T-helper 17 cell (primary cell): ENCODE measurements around the gene SH3D19. TPM values are rescaled to one million over a fixed set of nuclear protein-coding genes. Genes with fewer than 3 reads are reported as not detected.
"Not testable (repeated sequence)": the region's sequence is repeated elsewhere in the genome, so short reads cannot be mapped to it uniquely, and the experiment has no call there.

Experiments
- ATAC-seq: fragments of 150-1000 bp; cut with Tn5 transposase; 2 replicates; pipeline ENCODE4 v1.10.0; 2021; ENCODE audit warnings: mild to moderate bottlenecking, moderate library complexity
- DNase-seq, 3 donors: peaks; one replicate each; pipeline versions ENCODE4 v3.0.0 to v3.0.0-alpha.2; 2020 to 2021
- H3K9me3 ChIP-seq: one replicate; pipeline ENCODE4 v1.7.0; 2013; ENCODE audit warnings: low read length, mild to moderate bottlenecking; ENCODE audit not compliant: control insufficient read depth, poor library complexity, severe bottlenecking
- H3K27ac Mint-ChIP-seq: one replicate; pipeline ENCODE4 v1.8.0; 2022; ENCODE audit warnings: mild to moderate bottlenecking, moderate library complexity, mixed read lengths
- H3K27me3 Mint-ChIP-seq: one replicate; pipeline ENCODE4 v1.8.0; 2022; ENCODE audit warnings: mixed read lengths
- H3K36me3 Mint-ChIP-seq: one replicate; pipeline ENCODE4 v1.8.0; 2022; ENCODE audit warnings: low read depth, mixed read lengths
- H3K4me1 Mint-ChIP-seq: one replicate; pipeline ENCODE4 v1.8.0; 2022; ENCODE audit warnings: mild to moderate bottlenecking, mixed read lengths
- H3K4me3 Mint-ChIP-seq: one replicate; pipeline ENCODE4 v1.8.0; 2022; ENCODE audit warnings: mild to moderate bottlenecking, moderate library complexity, mixed read lengths
- total RNA-seq, 4 donors: library from RNA in 2 of 4; stranded (reverse) in 2 of 4; gene quantifications; one replicate each; pipeline ENCODE4 v1.2.3 and lab custom pipeline; 2022 to 2026

Gene SH3D19
- total RNA-seq, 2 donors from 2014 or later: not detected

DNA sequence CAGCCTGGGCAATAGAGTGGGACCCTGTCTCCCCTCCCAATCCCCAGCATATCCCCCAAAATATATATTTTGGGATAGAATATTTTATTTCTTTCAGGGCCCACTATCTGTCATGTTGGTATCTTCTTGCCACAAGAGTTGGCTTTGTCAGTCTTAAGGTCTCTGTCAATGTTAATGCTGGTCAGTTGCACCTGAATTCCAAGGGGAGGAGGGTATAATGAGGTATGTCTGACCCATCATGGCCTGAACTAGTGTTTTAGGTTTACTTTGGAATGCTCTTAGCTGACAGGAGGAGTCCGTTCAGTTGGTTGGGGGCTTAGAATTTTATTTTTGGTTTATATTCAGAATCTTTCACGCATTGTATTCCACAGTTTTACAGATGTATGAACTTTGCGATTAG, 232.2 kb downstream of the SH3D19 start:
- no peak for ATAC-seq
- peaks cover 8% of the 10 kb centered on the region for H3K27me3 Mint-ChIP-seq
- H3K4me3 Mint-ChIP-seq: no peak overlapping the region
- H3K4me1 Mint-ChIP-seq: peaks cover 4% of the 10 kb centered on the region
- DNase-seq: no peak
- H3K36me3 Mint-ChIP-seq: peaks cover 2% of the 10 kb centered on the region
- H3K27ac Mint-ChIP-seq: no peak overlapping the region
- H3K9me3 ChIP-seq: no peaks in the 10 kb centered on the region

DNA sequence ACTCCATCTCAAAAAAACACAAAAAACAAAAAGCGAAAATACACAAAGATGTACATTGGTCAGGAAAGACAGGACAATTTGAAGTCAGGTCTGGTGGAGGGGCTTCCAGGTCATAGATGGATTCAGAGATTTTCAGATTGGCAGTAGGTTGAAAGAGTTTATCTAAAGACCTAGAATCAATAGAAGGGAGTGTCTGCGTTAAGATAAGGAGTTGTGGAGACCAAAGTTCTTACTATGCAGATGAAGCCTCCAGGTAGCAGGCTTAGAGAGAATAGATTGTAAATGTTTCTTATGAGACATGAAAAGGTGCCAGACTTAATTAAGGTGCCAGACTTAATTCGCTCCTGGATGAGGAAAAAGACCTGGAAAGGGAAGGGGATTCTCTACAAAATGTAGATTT, 232.9 kb downstream of the SH3D19 start:
- Mint-ChIP-seq H3K4me1 (peaks cover 2% of the 10 kb centered on the region), H3K36me3 (peaks cover 5% of the 10 kb centered on the region), H3K4me3 (no peak overlapping the region), H3K27me3 (peaks cover 14% of the 10 kb centered on the region), H3K27ac (peak overlapping the region; percentile 37)
- DNase-seq (no peak), ATAC-seq (no peak)
- H3K9me3 ChIP-seq: no peaks in the 10 kb centered on the region

DNA sequence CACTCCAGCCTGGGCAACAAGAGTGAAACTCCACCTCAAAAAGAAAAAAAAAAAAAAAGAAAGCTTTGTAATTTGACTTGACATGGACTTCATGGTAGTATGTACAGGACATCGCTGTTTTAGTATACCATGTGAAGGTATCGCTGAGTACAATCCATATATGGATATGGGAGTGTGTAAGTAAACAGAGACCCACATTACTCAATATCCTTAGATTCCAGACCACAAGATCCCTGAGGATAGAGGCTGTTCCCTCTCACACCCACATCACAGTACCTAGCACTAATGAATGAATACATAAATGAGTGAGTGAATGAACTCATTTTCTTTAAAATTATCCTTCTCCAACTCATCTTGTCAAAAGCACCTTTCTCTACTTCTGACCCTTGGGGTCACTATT, 234.4 kb downstream of the SH3D19 start:
- Mint-ChIP-seq H3K27me3 (peaks cover 15% of the 10 kb centered on the region), H3K4me3 (no peak overlapping the region), H3K4me1 (peaks cover 2% of the 10 kb centered on the region), H3K27ac (no peak overlapping the region), H3K36me3 (peaks cover 5% of the 10 kb centered on the region)
- ATAC-seq (no peak), DNase-seq (no peak)
- H3K9me3 ChIP-seq: no peaks in the 10 kb centered on the region

DNA sequence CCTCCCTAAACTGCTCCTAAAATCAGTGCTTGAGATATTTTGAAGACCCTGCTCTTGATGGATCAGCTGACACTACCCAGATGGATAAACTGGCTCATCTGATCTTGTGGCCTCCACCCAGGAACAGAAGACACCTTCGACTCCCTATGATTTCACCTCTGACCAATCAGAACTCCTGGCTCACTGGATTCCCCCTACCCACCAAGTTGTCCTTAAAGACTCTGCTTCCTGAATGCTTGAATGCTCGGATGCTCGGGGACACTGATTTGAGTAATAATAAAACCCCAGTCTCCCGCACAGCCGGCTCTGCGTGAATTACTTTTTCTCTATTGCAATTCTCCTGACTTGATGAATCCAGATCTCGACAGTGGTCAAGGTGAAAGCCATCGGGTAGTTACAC, 237.9 kb downstream of the SH3D19 start:
- no peaks in the 10 kb centered on the region for H3K9me3 ChIP-seq
- Mint-ChIP-seq H3K27me3 (peaks cover 7% of the 10 kb centered on the region), H3K4me3 (no peak overlapping the region), H3K27ac (no peak overlapping the region), H3K4me1 (no peaks in the 10 kb centered on the region), H3K36me3 (peaks cover 2% of the 10 kb centered on the region)
- no peak for ATAC-seq
- DNase-seq: no peak

DNA sequence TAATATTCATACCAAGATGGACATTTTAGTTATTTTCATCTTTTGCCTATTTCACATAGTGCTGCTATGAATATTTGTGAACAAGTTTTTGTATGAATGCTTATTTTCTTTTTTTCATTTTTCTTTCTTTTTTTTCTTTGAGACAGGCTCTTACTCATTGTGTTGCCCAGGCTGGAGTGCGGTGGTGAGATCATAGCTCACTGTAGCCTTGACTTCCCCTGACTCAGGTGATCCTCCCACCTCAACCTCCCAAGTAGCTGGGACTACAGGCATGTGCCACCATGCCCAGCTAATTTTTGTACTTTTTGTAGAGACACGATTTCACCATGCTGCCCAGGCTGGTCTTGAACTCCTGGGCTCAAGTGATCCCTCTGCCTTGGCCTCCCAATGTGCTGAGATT, 247.4 kb downstream of the SH3D19 start:
- DNase-seq, H3K4me1 Mint-ChIP-seq, H3K27ac Mint-ChIP-seq, H3K9me3 ChIP-seq, H3K36me3 Mint-ChIP-seq, H3K27me3 Mint-ChIP-seq, H3K4me3 Mint-ChIP-seq, ATAC-seq: not testable (repeated sequence)

DNA sequence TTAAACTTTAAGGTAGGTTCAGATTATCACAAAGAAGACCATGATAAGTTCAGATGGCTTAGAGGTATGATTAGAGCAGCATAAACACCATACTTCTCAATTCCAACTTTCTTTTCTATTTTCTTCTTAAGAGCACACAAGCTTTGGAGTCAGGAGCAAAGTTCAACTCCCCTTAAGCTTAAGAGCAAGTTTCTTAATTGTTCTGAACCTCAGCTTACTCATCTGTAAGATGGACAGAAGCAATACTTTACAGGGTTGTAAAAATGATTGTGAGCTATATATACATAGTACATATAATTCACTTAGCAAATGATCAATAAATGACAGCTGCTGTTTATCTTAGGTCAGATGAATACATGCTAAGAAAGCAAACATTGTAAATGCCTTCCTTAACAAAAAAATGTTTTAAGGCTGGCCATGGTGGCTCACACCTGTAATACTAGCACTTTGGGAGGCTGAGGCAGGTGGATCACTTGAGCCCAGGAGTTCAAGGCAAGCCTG, 250.9 kb downstream of the SH3D19 start:
- H3K9me3 ChIP-seq: no peaks in the 10 kb centered on the region
- H3K4me3 Mint-ChIP-seq: no peak overlapping the region
- DNase-seq (no peak), ATAC-seq (no peak)
- no peak overlapping the region for H3K27ac Mint-ChIP-seq
- peaks cover 9% of the 10 kb centered on the region for H3K27me3 Mint-ChIP-seq
- H3K4me1 Mint-ChIP-seq: no peaks in the 10 kb centered on the region
- H3K36me3 Mint-ChIP-seq: no peaks in the 10 kb centered on the region

Other genes starting within 250 kb of the SH3D19 start
- 1,000 to 10,000 TPM; 2,611 to 3,189 TPM for gene RPS3A, start 226.0 kb downstream of the SH3D19 start, total RNA-seq
- gene PRSS48, start 48.4 kb downstream of the SH3D19 start, total RNA-seq: not detected
- 1 to 10 TPM in 1 of 2 donors, under 1 TPM in 1; 0.86 to 1.3 TPM for gene FHIP1A, start 83.6 kb upstream of the SH3D19 start, total RNA-seq